HG03045 (cell line): Measurements from ENCODE around the gene CNTD1.
"Not testable (repeated sequence)": the region's sequence is repeated elsewhere in the genome, so short reads cannot be mapped to it uniquely, and the experiment has no call there.

ENCODE experiments used
- ATAC-seq: cut with Tn5 transposase; IDR thresholded peaks from one replicate; pipeline ENCODE4 v1.9.1; 2021; ENCODE audit warnings: mild to moderate bottlenecking, moderate library complexity; ENCODE audit not compliant: unreplicated experiment

The CNTD1 gene

GRCh38 chr17:42844761-42845555 lies 46.3 kb downstream of the CNTD1 start:
- ATAC-seq = no peak

- no peak for ATAC-seq
Observed at GRCh38 chr17:42845556-42845917, 46.9 kb downstream of the CNTD1 start.

GRCh38 chr17:42845918-42846593 lies 47.4 kb downstream of the CNTD1 start:
- no peak for ATAC-seq

GRCh38 chr17:42846594-42847280 lies 48.1 kb downstream of the CNTD1 start:
- ATAC-seq = no peak

GRCh38 chr17:42848093-42848492 lies 49.4 kb downstream of the CNTD1 start:
- ATAC-seq = no peak

- ATAC-seq = no peak
Observed at GRCh38 chr17:42849031-42849430, 50.4 kb downstream of the CNTD1 start.

GRCh38 chr17:42849451-42850181 lies 51.0 kb downstream of the CNTD1 start:
- ATAC-seq = no peak

- no peak for ATAC-seq
Observed at GRCh38 chr17:42850954-42851353, 52.3 kb downstream of the CNTD1 start, which contains the start of gene AOC3. TSS of gene AOC3 (plus strand) at chr17:42851199. CDS start at chr17:42851344, 145 bp downstream.

GRCh38 chr17:42851371-42852240 lies 52.9 kb downstream of the CNTD1 start:
- not testable (repeated sequence) for ATAC-seq

GRCh38 chr17:42852351-42852750 lies 53.7 kb downstream of the CNTD1 start:
- no peak for ATAC-seq

GRCh38 chr17:42853004-42853403 lies 54.3 kb downstream of the CNTD1 start:
- ATAC-seq = no peak

- no peak for ATAC-seq
Observed at GRCh38 chr17:42853597-42853967, 54.9 kb downstream of the CNTD1 start.

- ATAC-seq = no peak
Observed at GRCh38 chr17:42853968-42854790, 55.5 kb downstream of the CNTD1 start.

- ATAC-seq = no peak
Observed at GRCh38 chr17:42855048-42855596, 56.5 kb downstream of the CNTD1 start.

- not testable (repeated sequence) for ATAC-seq
Observed at GRCh38 chr17:42856093-42856492, 57.4 kb downstream of the CNTD1 start.

- ATAC-seq = not testable (repeated sequence)
Observed at GRCh38 chr17:42856516-42856915, 57.9 kb downstream of the CNTD1 start.

GRCh38 chr17:42857389-42857788 lies 58.7 kb downstream of the CNTD1 start:
- ATAC-seq = no peak
